Putamen (tissue), 1 donor: Measurements from ENCODE around the gene ADAM17.
A peak's percentile ranks its signal among the peaks of the same experiment; 100 is the strongest.
"Not testable (repeated sequence)": the region's sequence is repeated elsewhere in the genome, so short reads cannot be mapped to it uniquely, and the experiment has no call there.

Experiments used
- DNase-seq: peaks from one replicate; pipeline ENCODE4 v3.0.0-alpha.2; 2016; ENCODE audit warnings: low spot score

ADAM17 gene

GRCh38 chr2:9565436-9566153 lies 10.0 kb upstream of the ADAM17 start:
- DNase-seq = peak; percentile 47

- no peak for DNase-seq
These were observed 5.0 kb upstream of the ADAM17 start for GRCh38 chr2:9560628-9561027.

GRCh38 chr2:9558948-9559381 lies 3.3 kb upstream of the ADAM17 start:
- no peak for DNase-seq

- no peak for DNase-seq
These were observed 602 bp upstream of the ADAM17 start for GRCh38 chr2:9556121-9556743.

GRCh38 chr2:9554921-9555296 lies 721 bp downstream of the ADAM17 start:
- DNase-seq = peak; percentile 49

GRCh38 chr2:9552219-9553178 lies 3.1 kb downstream of the ADAM17 start:
- peak; percentile 52 for DNase-seq

GRCh38 chr2:9550859-9551391 lies 4.7 kb downstream of the ADAM17 start:
- DNase-seq = not testable (repeated sequence)

GRCh38 chr2:9549420-9549819 lies 6.2 kb downstream of the ADAM17 start:
- DNase-seq = no peak

GRCh38 chr2:9548506-9548905 lies 7.1 kb downstream of the ADAM17 start:
- DNase-seq = no peak

- no peak for DNase-seq
These were observed 8.2 kb downstream of the ADAM17 start for GRCh38 chr2:9547262-9547991.

GRCh38 chr2:9545502-9545901 lies 10.1 kb downstream of the ADAM17 start:
- no peak for DNase-seq

- no peak for DNase-seq
These were observed 12.1 kb downstream of the ADAM17 start for GRCh38 chr2:9543557-9543956.

GRCh38 chr2:9539531-9539930 lies 16.1 kb downstream of the ADAM17 start:
- no peak for DNase-seq

GRCh38 chr2:9538000-9538507 lies 17.6 kb downstream of the ADAM17 start:
- no peak for DNase-seq

GRCh38 chr2:9536504-9536903 lies 19.1 kb downstream of the ADAM17 start:
- no peak for DNase-seq

GRCh38 chr2:9535177-9535576 lies 20.5 kb downstream of the ADAM17 start:
- no peak for DNase-seq

GRCh38 chr2:9533663-9534062 lies 22.0 kb downstream of the ADAM17 start:
- DNase-seq = no peak

GRCh38 chr2:9532421-9532820 lies 23.2 kb downstream of the ADAM17 start:
- DNase-seq = no peak

GRCh38 chr2:9527995-9528787 lies 27.4 kb downstream of the ADAM17 start:
- no peak for DNase-seq

GRCh38 chr2:9525266-9525665 lies 30.4 kb downstream of the ADAM17 start:
- DNase-seq = peak; percentile 61

- DNase-seq = no peak
These were observed 31.3 kb downstream of the ADAM17 start for GRCh38 chr2:9524291-9524690.
